ENCODE data around the gene OTUD3. TPM values are rescaled to one million over a fixed set of nuclear protein-coding genes. Genes with fewer than 3 reads are reported as not detected.

Gene OTUD3
- polyA plus RNA-seq, 3 donors, result 13.7 to 33.7 (median 21.8) TPM

GRCh38 chr1:19946331-19946751, 64.1 kb downstream of the OTUD3 start:
- no peak for DNase-seq

GRCh38 chr1:19946971-19947370, 64.8 kb downstream of the OTUD3 start:
- DNase-seq, result no peak

GRCh38 chr1:19949016-19949415, 66.8 kb downstream of the OTUD3 start:
- no peak for DNase-seq

GRCh38 chr1:19954059-19954458, 71.9 kb downstream of the OTUD3 start:
- DNase-seq, result no peak

GRCh38 chr1:19955534-19956170, 73.5 kb downstream of the OTUD3 start:
- DNase-seq, result no peak

- no peak for DNase-seq
These were observed 75.6 kb downstream of the OTUD3 start for GRCh38 chr1:19957779-19958178.

GRCh38 chr1:19960591-19960990, 78.4 kb downstream of the OTUD3 start:
- no peak for DNase-seq

Other genes starting within 250 kb of the OTUD3 start
- gene NBL1, start 238.1 kb upstream of the OTUD3 start, polyA plus RNA-seq (ENCODE audit: insufficient read length in 3 of 3), result 10 to 100 TPM; 22.7 to 28.5 (median 28.3) TPM
- gene HTR6, start 217.5 kb upstream of the OTUD3 start, polyA plus RNA-seq (ENCODE audit: insufficient read length in 3 of 3), result 1 to 10 TPM; 2.4 to 2.7 (median 2.7) TPM
- gene TMCO4, start 82.5 kb upstream of the OTUD3 start, polyA plus RNA-seq (ENCODE audit: insufficient read length in 3 of 3), result 10 to 100 TPM; 19.0 to 21.5 (median 21.3) TPM
- gene RNF186, start 67.1 kb upstream of the OTUD3 start, polyA plus RNA-seq (ENCODE audit: insufficient read length in 3 of 3), result under 1 TPM; 0.27 to 0.51 (median 0.36) TPM
- gene PLA2G2E, start 41.2 kb downstream of the OTUD3 start, polyA plus RNA-seq (ENCODE audit: insufficient read length in 3 of 3), result not detected
- under 1 TPM in 1 of 3 donors, not detected in 2; 0.23 TPM for gene PLA2G2A, start 97.2 kb downstream of the OTUD3 start, polyA plus RNA-seq (ENCODE audit: insufficient read length in 3 of 3)
- gene PLA2G5, start 187.8 kb downstream of the OTUD3 start, polyA plus RNA-seq (ENCODE audit: insufficient read length in 3 of 3), result not detected
- gene PLA2G2D, start 237.1 kb downstream of the OTUD3 start, polyA plus RNA-seq (ENCODE audit: insufficient read length in 3 of 3), result under 1 TPM in 1 of 3 donors, not detected in 2; 0.04 TPM